ENCODE results near the gene DPH2. TPM values are rescaled to one million over a fixed set of nuclear protein-coding genes. Genes with fewer than 3 reads are reported as not detected.
A peak's percentile ranks its signal among the peaks of the same experiment; 100 is the strongest.

The DPH2 gene
- total and polyA plus RNA-seq, 2 of the 8 experiments (the other 6 are each of a cell fraction or from before 2014, with no cell fraction given) = 64.9 to 92.1 TPM

- H3K36me3 ChIP-seq (ENCODE audit: control insufficient read depth in 2 of 4, insufficient read depth in 4 of 4, low read length in 3 of 4) = peaks cover 3 to 10% (median 6%) of the 10 kb centered on the region in 4 experiments; a peak in 4 of 8 replicates
- H2BK12ac ChIP-seq (ENCODE audit: low read depth, low read length) = no peak overlapping the region
- WGBS, 2 experiments (ENCODE audit: extremely low coverage in 1 of 2, insufficient coverage in 1 of 2, insufficient read length in 1 of 2, insufficient replicate concordance in 2 of 2, low coverage in 1 of 2, low lambda C conversion rate in 2 of 2, missing lambda C conversion rate in 1 of 2) = 81% methylated on average over 3 of the region's 3 CpGs; no CpG with 5 or more reads in 1 of the 2 experiments
- no peak overlapping the region for H2AK5ac ChIP-seq (ENCODE audit: low read depth, low read length)
- no peak overlapping the region for H3K56ac ChIP-seq (replicated peaks; ENCODE audit: insufficient read length, low read depth, low read length)
- ChIA-PET POLR2A (ENCODE audit: partially characterized antibody) (interaction anchor here (0.9 to 2.1 kb wide), 7 partner anchors 10 to 190 kb away, joined by 3 to 10 read pairs (median 4); partner anchors contain the start of genes DPH2 and SLC6A9), CTCF (ENCODE audit: partially characterized antibody) (interaction anchor here (0.7 to 4.6 kb wide), 14 partner anchors 10 to 189 kb away, joined by 3 to 25 read pairs (median 4); partner anchors contain the start of genes ATP6V0B and DPH2)
- no peak overlapping the region for H2BK15ac ChIP-seq (ENCODE audit: low read length)
- H3K27me3 ChIP-seq (replicated peaks in 1 of 4; ENCODE audit: control insufficient read depth in 3 of 4, extremely low read depth in 1 of 4, insufficient read depth in 3 of 4, low read length in 3 of 4) = no peaks in the 10 kb centered on the region
- H4K91ac ChIP-seq (replicated peaks; ENCODE audit: insufficient read length, low read length) = no peak overlapping the region
- TF ChIP-seq GTF2F1 (IDR thresholded peaks at IDR 0.05; ENCODE audit: borderline replicate concordance, low read depth, low read length) = no peak
- no peak overlapping the region for H3K9ac ChIP-seq (replicated peaks in 1 of 4; ENCODE audit: extremely low read depth in 1 of 4, low read depth in 3 of 4, low read length in 3 of 4)
- no peak overlapping the region for H4K5ac ChIP-seq (ENCODE audit: insufficient read length, low read depth, low read length)
- no peak overlapping the region for H3K4me3 ChIP-seq (ENCODE audit: extremely low read depth in 1 of 4, insufficient read depth in 2 of 4, low read depth in 3 of 4, low read length in 4 of 4)
- H3K23me2 ChIP-seq (ENCODE audit: low read depth, low read length) = no peaks in the 10 kb centered on the region
- no peak overlapping the region for H4K8ac ChIP-seq (ENCODE audit: extremely low read depth, insufficient read depth, low read length)
- no peak overlapping the region for H2BK5ac ChIP-seq (ENCODE audit: low read depth, low read length)
- H3K27ac ChIP-seq (ENCODE audit: low read depth, low read length) = no peak overlapping the region
- peaks cover 3% of the 10 kb centered on the region for H3K79me1 ChIP-seq (ENCODE audit: low read depth, low read length)
- H3K23ac ChIP-seq (ENCODE audit: insufficient read length) = no peak overlapping the region
- H3K18ac ChIP-seq (ENCODE audit: extremely low read depth, low read length) = no peak overlapping the region; the same call in 1 of the 2 replicates
- DNase-seq (ENCODE audit: low read depth in 1 of 2, low spot score in 2 of 2) = no peak
- no peak overlapping the region for H3K4ac ChIP-seq (replicated peaks; ENCODE audit: insufficient read length, low read depth, low read length)
- peaks cover 0 to 5% (median 4%) of the 10 kb centered on the region in 4 experiments; a peak in 3 of 7 replicates for H3K4me1 ChIP-seq (replicated peaks in 1 of 4; ENCODE audit: control insufficient read depth in 3 of 4, insufficient read depth in 4 of 4, low read length in 3 of 4)
- H2AFZ ChIP-seq (ENCODE audit: low read length) = no peak overlapping the region
- H3K9me3 ChIP-seq (ENCODE audit: insufficient read depth in 2 of 2, low read depth in 1 of 2, low read length in 1 of 2) = no peaks in the 10 kb centered on the region
- H3K79me2 ChIP-seq (ENCODE audit: control insufficient read depth in 1 of 2, insufficient read depth in 2 of 2, low read length in 2 of 2) = 0 out of 4 replicates have a peak, but pooled peaks cover 0 to 4% of the 10 kb centered on the region in 2 experiments
- H2BK120ac ChIP-seq (replicated peaks; ENCODE audit: low read depth, low read length) = no peak overlapping the region
- peak overlapping the region; percentile 14 to 57; a peak in 3 of 4 replicates for H3K4me2 ChIP-seq (ENCODE audit: insufficient read depth in 1 of 2, low read depth in 2 of 2, low read length in 2 of 2)
- FAIRE-seq = no peak
- no peak overlapping the region for H2BK20ac ChIP-seq (ENCODE audit: low read length)
- peaks cover 0 to 10% of the 10 kb centered on the region in 2 experiments for H4K20me1 ChIP-seq (replicated peaks in 1 of 2; ENCODE audit: control insufficient read depth in 1 of 2, insufficient read depth in 2 of 2, low read length in 2 of 2)
- no peak overlapping the region for H3K14ac ChIP-seq (ENCODE audit: insufficient read length)
Measured at GRCh38 chr1:43953361-43953760, 16.4 kb upstream of the DPH2 start.

Measured in H1 (cell line).